Suppressor macrophage treated with lipopolysaccharide for 1 hour (primary cell): ENCODE data around the gene ATP2B2.

Experiments used
- DNase-seq, 3 donors: peaks; one replicate each; pipeline ENCODE4 v3.0.0-alpha.2; 2020 to 2022

ATP2B2 gene

DNA sequence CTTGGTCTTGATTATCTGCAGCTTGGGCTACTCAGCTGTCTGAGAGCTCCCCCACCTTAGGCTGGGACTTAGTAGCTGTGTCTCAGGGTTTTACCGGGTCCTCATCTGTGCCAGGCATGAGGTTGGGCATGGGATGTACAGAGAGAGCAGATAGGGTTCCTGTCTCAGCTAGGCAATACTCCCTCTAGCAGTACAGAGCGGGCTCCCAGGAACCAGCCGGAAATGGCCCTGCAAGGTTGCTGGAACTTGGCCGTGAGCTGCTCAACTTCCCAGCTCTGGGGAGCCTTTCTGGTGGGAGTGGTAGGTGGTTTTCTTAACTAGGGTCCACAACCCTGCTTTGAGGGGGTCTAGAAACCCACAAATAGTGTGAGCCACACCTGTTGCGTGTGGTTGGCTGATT, 58.3 kb downstream of the ATP2B2 start:
- no peak for DNase-seq

DNA sequence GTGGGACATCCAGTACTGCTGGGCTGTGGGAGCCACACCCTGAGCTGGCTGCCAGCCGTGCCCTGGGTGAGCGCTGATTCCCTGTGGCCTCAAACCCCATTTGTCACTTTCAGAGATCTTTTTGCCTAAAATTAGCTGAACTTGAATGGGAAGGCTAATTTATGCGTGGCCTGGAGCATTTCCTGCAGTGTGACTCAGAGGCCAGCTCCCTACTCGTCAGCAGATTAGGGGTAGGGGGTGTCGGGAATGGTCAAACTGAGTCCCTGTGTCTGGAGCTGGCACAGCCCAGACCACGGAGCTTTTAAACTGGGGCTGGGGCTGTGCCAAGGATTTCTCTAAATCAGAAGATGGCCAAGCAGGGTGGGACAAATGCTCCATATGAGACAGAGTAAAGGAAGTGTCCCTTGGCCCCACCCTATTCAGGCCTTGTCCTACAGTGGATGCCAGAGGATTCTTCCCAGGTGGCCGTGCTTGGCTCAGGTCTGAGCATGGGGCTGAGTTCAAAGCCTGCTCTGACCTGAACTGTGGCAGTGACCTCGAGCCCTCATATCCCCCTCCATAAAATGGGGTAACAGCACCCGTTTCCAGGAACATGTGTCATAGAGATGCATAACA, 59.7 kb downstream of the ATP2B2 start:
- DNase-seq = peak; percentile 16 to 41 (median 38)

- no peak for DNase-seq
Measured at GRCh38 chr3:10444511-10444910, 60.9 kb downstream of the ATP2B2 start.

DNA sequence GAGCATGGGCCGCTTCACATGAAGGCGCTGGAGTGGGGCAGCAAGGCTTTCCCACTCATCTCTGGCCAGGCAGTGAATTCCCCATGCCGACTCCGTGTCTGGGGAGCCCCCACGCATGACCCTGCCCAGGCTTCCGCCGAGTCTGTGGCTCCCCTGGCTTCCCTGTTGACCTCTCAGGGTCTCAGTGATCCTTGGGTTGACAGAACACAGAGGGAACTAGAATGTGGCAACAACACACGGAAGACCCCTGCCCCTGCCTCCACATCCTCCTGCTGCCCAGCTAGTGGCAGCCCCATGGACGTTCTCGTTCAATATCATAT, 61.3 kb downstream of the ATP2B2 start:
- no peak for DNase-seq

- DNase-seq = peak; percentile 31 to 44 (median 42)
Measured at GRCh38 chr3:10443272-10444109, 61.9 kb downstream of the ATP2B2 start.

- no peak for DNase-seq
Measured at GRCh38 chr3:10442151-10442795, 63.1 kb downstream of the ATP2B2 start.

DNA sequence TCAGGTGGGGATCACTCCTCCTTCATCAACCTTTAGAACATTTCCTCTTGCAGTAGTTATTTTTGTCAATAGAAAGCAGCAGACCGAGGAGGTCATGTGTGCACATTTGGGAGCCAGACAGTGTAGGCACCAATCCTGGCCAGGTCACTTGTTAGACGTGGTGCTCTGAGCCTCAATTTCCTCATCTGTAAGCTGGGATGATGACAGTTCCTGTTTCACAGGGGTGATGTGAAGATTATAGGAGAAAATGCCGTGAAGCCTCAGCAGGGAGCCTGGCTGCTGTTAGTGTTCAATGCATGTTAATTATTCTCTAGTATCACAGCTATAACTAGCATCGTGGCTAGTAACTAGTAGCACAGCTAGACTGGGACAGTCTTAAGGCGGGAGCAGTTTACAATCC, 64.7 kb downstream of the ATP2B2 start:
- DNase-seq = peak in 1 of 3 donors; percentile 22

- DNase-seq = no peak
Measured at GRCh38 chr3:10438902-10439610, 66.3 kb downstream of the ATP2B2 start.

GRCh38 chr3:10437995-10438901, 67.1 kb downstream of the ATP2B2 start:
- no peak for DNase-seq

- DNase-seq = peak; percentile 70 to 88 (median 87)
Measured at GRCh38 chr3:10437272-10437994, 68.0 kb downstream of the ATP2B2 start.

- no peak for DNase-seq
Measured at GRCh38 chr3:10435850-10436249, 69.5 kb downstream of the ATP2B2 start.

DNA sequence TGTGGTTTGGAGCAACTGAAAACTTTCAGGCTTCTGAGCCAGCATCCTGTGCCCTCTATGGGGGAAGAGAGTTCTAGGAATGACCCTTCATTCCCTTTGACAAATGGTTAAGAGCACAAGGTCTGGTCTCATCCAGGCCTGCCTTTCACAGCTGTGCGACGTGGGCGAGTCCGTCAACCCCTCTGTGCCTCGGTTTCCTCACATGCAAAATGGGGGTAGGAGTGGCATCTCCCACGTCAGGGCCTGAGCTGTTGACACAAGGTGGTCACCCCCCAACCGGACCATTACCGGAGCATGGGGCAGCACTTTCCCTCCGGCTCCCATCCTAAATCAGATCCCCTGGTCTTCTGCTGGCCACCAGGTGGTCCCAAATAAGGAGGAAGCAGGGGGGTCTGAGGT, 70.4 kb downstream of the ATP2B2 start:
- DNase-seq = no peak

DNA sequence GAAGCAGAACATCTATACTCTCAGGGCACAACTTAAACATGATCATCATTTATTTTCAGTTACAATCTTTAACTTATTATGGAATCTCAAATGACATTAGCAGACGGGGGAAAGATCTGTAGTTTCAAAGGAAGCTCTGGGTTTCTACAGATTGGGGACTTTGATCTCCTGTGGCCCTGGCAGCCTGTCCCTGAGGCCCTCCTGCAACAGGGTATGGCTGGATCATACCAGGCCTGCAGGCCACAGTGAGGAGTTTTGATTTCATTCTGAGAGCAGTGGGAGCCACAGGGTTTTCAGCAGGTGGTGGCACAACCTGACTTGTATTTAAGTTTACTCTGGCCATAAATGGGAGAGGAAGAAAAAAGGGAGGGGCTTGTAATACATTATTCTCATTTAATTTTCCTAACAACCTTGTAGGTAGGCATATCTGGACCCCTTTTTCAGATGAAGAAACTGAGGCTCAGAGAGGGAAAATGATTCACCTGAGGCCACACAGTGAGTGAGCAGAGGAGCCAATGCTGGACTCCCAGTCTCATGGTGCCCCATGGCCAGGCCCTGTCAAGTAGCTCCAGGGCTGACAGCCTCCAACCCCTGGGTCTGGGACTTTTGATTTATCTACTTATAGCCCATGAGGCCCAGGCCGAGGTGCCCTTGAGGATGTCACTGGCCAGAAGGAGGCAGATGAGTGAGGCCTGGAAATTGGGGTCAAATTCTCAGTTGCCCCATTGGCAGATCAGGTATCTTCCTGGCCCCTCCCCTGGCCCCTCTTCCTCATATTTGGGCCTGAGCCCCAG, 71.0 kb downstream of the ATP2B2 start:
- no peak for DNase-seq

GRCh38 chr3:10432931-10433330, 72.5 kb downstream of the ATP2B2 start:
- DNase-seq = no peak

DNA sequence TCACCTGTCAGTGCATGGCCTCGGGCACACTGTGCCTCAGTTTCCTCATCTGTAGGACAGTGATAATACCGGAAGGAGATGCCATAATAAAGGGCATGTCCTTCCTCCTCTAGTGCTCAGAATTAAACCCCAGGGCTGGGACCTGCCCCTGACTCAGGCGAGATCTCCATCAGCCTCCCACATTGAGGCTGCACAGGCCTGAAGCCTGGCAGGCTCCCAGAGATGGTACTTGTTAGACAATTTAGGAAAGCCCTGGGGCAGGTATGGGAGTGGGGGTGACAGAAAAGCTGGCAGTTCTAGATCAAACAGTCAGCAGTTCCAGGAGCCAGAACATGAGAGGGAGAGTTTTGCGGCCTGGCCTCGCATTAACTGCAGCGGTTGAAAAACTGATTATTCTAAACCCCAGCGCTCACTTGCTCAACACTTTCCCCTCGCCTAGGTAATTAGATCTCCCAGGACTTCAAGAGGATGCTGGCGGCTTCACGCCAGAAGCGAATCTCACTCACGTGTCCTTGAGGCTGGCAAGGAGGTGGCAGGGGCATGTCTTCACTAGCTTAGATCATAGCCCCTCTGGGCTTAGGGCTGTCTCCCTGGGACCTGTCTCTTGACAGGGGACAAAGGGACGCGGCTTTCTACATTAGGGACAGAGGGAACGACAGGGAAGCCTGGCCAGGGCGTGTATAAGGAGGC, 73.1 kb downstream of the ATP2B2 start:
- DNase-seq = no peak

- no peak for DNase-seq
Measured at GRCh38 chr3:10430805-10431204, 74.6 kb downstream of the ATP2B2 start.

- DNase-seq = no peak
Measured at GRCh38 chr3:10428406-10429091, 76.8 kb downstream of the ATP2B2 start.

DNA sequence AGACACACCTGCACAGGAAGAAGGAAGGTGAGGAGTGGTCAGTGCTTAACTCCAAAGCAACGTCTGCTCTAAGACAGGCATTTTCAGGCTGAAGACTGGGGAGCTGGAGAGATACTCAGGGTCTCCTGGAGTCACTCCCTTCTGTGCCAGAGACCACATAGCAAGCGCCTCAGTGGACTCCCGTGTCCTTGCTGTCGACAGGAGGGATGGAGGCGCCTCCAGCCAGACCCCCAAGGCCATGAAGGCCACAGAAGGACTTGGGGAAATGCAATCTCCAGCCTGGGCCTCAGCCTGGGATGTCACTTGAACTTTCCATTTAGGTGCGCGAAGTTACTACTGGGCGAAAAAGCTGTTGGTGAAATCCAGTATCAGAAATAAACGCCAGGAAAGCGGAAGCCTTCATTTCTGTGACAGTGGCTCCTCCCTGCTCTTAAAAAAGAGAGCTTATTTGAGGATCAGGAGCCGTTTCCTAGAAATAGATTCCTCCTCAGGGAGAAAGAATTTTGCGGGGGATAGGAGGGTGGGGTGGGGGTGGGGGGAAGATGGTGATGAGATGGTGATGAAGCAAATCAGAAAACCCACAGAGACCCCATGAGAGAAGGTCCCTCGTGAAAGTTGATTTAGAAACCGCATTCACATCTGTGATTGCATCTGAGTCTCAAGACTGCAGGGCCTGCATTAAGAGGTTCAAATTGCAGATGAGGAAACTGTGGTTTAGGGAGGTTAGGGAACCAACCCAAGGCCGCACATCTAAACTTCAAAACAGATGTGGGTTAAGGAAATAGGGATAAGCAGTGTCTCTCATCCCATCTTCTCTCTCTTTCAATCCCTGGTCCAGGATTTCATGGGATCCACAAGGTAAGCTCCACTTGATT, 78.8 kb downstream of the ATP2B2 start:
- no peak for DNase-seq
